Measurements from ENCODE around the gene LATS2.

GRCh38 chr13:21055016-21055415 lies 6.4 kb downstream of the LATS2 start:
- TF ChIP-seq CTCF (IDR thresholded peaks at IDR 0.05; ENCODE audit: borderline replicate concordance, extremely low read depth, low read length, poor library complexity, severe bottlenecking) (no peak), EZH2 (IDR thresholded peaks at IDR 0.05; ENCODE audit: borderline replicate concordance, low read depth, low read length, severe bottlenecking) (no peak)

Data from DND-41 (cell line).